SH-SY5Y (cell line): Measurements from ENCODE around the gene VPS8.

Experiments
- GATA2 ChIP-seq: IDR thresholded peaks from 2 replicates; pipeline ENCODE4 v1.6.1; 2011; ENCODE audit warnings: mild to moderate bottlenecking, low read depth, low read length
- GATA3 ChIP-seq: IDR thresholded peaks from 2 replicates; pipeline ENCODE4 v1.6.1; 2011; ENCODE audit warnings: low read depth, mild to moderate bottlenecking, low read length, moderate library complexity

GRCh38 chr3:185030951-185031350, 219.0 kb downstream of the VPS8 start:
- no peak for TF ChIP-seq GATA3
- TF ChIP-seq GATA2 = no peak
